HG03558 (cell line): ENCODE results near the gene HOXA2.

Experiments used
- ATAC-seq: cut with Tn5 transposase; IDR thresholded peaks from one replicate; pipeline ENCODE4 v1.9.1; 2021; ENCODE audit warnings: moderate number of reproducible peaks; ENCODE audit not compliant: unreplicated experiment; ENCODE audit errors: extremely low read depth

Gene HOXA2

GRCh38 chr7:27126596-27127327 is 24.3 kb upstream of the HOXA2 start:
- no peak for ATAC-seq

- no peak for ATAC-seq
Measured at GRCh38 chr7:27125986-27126394, 23.5 kb upstream of the HOXA2 start.

GRCh38 chr7:27124902-27125689 is 22.6 kb upstream of the HOXA2 start:
- no peak for ATAC-seq

GRCh38 chr7:27124096-27124901 is 21.8 kb upstream of the HOXA2 start:
- ATAC-seq: no peak

- ATAC-seq: no peak
Measured at GRCh38 chr7:27123477-27124053, 21.1 kb upstream of the HOXA2 start.

- no peak for ATAC-seq
Measured at GRCh38 chr7:27123007-27123476, 20.6 kb upstream of the HOXA2 start.

- ATAC-seq: no peak
Measured at GRCh38 chr7:27122077-27122910, 19.8 kb upstream of the HOXA2 start.

- ATAC-seq: no peak
Measured at GRCh38 chr7:27121684-27122076, 19.2 kb upstream of the HOXA2 start.

- no peak for ATAC-seq
Measured at GRCh38 chr7:27119412-27119911, 17.0 kb upstream of the HOXA2 start.

GRCh38 chr7:27118580-27118979 is 16.1 kb upstream of the HOXA2 start:
- no peak for ATAC-seq

GRCh38 chr7:27117887-27118491 is 15.5 kb upstream of the HOXA2 start:
- ATAC-seq: no peak

GRCh38 chr7:27116962-27117886 is 14.7 kb upstream of the HOXA2 start:
- ATAC-seq: no peak

GRCh38 chr7:27116031-27116961 is 13.8 kb upstream of the HOXA2 start:
- no peak for ATAC-seq

GRCh38 chr7:27115221-27116026 is 12.9 kb upstream of the HOXA2 start:
- no peak for ATAC-seq

GRCh38 chr7:27114881-27115220 is 12.4 kb upstream of the HOXA2 start:
- ATAC-seq: no peak
